Posterior cingulate gyrus (tissue), 11 donors: ENCODE measurements around the gene CEMP1.
A peak's percentile ranks its signal among the peaks of the same experiment; 100 is the strongest.

Experiments
- DNase-seq, 10 donors: peaks; one replicate each; pipeline versions ENCODE4 v3.0.0 to v3.0.0-alpha.2; 2020 to 2021; ENCODE audit warnings: mixed read lengths in 3 of 10
- intact Hi-C: fragments of 100-400 bp; cut with DNase I; formaldehyde crosslinking; loops from one replicate; pipeline ENCODE4 v1.15.1; 2023

Gene CEMP1

GRCh38 chr16:2507052-2507659 lies 24.1 kb downstream of the CEMP1 start:
- DNase-seq, result peak in 1 of 10 donors; percentile 84
- intact Hi-C loops, result no loop called here

GRCh38 chr16:2505695-2506094 lies 25.5 kb downstream of the CEMP1 start:
- no peak for DNase-seq
- intact Hi-C loops, result no loop called here

- DNase-seq, result no peak
- intact Hi-C loops, result loop anchor here (1.0 kb wide), 2 partner anchors 73 to 162 kb away; partner anchors contain the start of genes ABCA3 and CCNF
These were observed 29.0 kb downstream of the CEMP1 start for GRCh38 chr16:2501946-2502895.

GRCh38 chr16:2500918-2501750 lies 30.1 kb downstream of the CEMP1 start:
- intact Hi-C loops, result loop anchor here (1.0 kb wide), 2 partner anchors 72 to 161 kb away; partner anchors contain the start of genes ABCA3 and CCNF
- DNase-seq, result peak; percentile 81 to 98 (median 88)

- intact Hi-C loops, result no loop called here
- no peak for DNase-seq
These were observed 30.7 kb downstream of the CEMP1 start for GRCh38 chr16:2500430-2500917.

- no peak for DNase-seq
- intact Hi-C loops, result no loop called here
These were observed 31.2 kb downstream of the CEMP1 start for GRCh38 chr16:2499890-2500429.

GRCh38 chr16:2499454-2499853 lies 31.8 kb downstream of the CEMP1 start:
- no peak for DNase-seq
- intact Hi-C loops, result no loop called here

- intact Hi-C loops, result no loop called here
- DNase-seq, result no peak
These were observed 32.5 kb downstream of the CEMP1 start for GRCh38 chr16:2498531-2499253.

- DNase-seq, result no peak
- intact Hi-C loops, result no loop called here
These were observed 33.3 kb downstream of the CEMP1 start for GRCh38 chr16:2497695-2498484.

- DNase-seq, result no peak
- intact Hi-C loops, result no loop called here
These were observed 34.0 kb downstream of the CEMP1 start for GRCh38 chr16:2497116-2497630.

GRCh38 chr16:2496223-2497115 lies 34.7 kb downstream of the CEMP1 start:
- intact Hi-C loops, result no loop called here
- DNase-seq, result no peak

- DNase-seq, result no peak
These were observed 36.2 kb downstream of the CEMP1 start for GRCh38 chr16:2495041-2495440.

GRCh38 chr16:2494616-2495015 lies 36.6 kb downstream of the CEMP1 start:
- DNase-seq, result no peak
- intact Hi-C loops, result no loop called here

More at GRCh38 chr16:2495041-2495440, 36.2 kb downstream of the CEMP1 start:
- intact Hi-C loops, result no loop called here

- intact Hi-C loops, result no loop called here
- no peak for DNase-seq
These were observed 37.6 kb downstream of the CEMP1 start for GRCh38 chr16:2493605-2494004.

- no peak for DNase-seq
- intact Hi-C loops, result no loop called here
These were observed 38.9 kb downstream of the CEMP1 start for GRCh38 chr16:2492292-2492691.

GRCh38 chr16:2490190-2491105 lies 40.8 kb downstream of the CEMP1 start:
- intact Hi-C loops, result no loop called here
- peak in 2 of 10 donors; percentile 82 to 83 for DNase-seq

GRCh38 chr16:2489581-2489980 lies 41.6 kb downstream of the CEMP1 start:
- intact Hi-C loops, result no loop called here
- no peak for DNase-seq
